SK-N-SH treated with all-trans-retinoic acid at 6 μM for 48 hours (cell line): ENCODE measurements around the gene DNAH3.

Source experiments
- CSDC2 ChIP-seq: fragments of 250-450 bp; sonication (Bioruptor Pico); IDR thresholded peaks from 2 replicates; pipeline ENCODE4 v1.5.0; 2020; ENCODE audit warnings: mild to moderate bottlenecking, moderate library complexity
- GLIS3 ChIP-seq: fragments of 250-450 bp; sonication (Bioruptor Pico); IDR thresholded peaks from 2 replicates; pipeline ENCODE4 v1.5.0; 2020; ENCODE audit warnings: mild to moderate bottlenecking, moderate library complexity
- RARB ChIP-seq: fragments of 250-450 bp; sonication (Bioruptor Pico); IDR thresholded peaks from 2 replicates; pipeline ENCODE4 v1.8.0; 2021; ENCODE audit warnings: mild to moderate bottlenecking, moderate library complexity
- SNAI2 ChIP-seq: fragments of 250-450 bp; sonication (Bioruptor Pico); IDR thresholded peaks from 2 replicates; pipeline ENCODE4 v1.5.0; 2020; ENCODE audit warnings: mild to moderate bottlenecking, moderate library complexity
- TOX ChIP-seq: fragments of 250-450 bp; sonication (Bioruptor Pico); IDR thresholded peaks from 2 replicates; pipeline ENCODE4 v1.8.0; 2021; ENCODE audit warnings: mild to moderate bottlenecking, moderate library complexity, borderline replicate concordance
- ZFP30 ChIP-seq: fragments of 450-650 bp; formaldehyde crosslinking; IDR thresholded peaks from 2 replicates; pipeline ENCODE4 v1.5.0; 2022; ENCODE audit warnings: mild to moderate bottlenecking, moderate library complexity
- ZNF565 ChIP-seq: fragments of 450-650 bp; formaldehyde crosslinking; conservative IDR thresholded peaks from 2 replicates; pipeline ENCODE4 v1.5.0; 2020; ENCODE audit warnings: low read depth, mild to moderate bottlenecking, moderate library complexity
- TF ChIP-seq, protein P1 (sequence below): fragments of 250-450 bp; sonication (Bioruptor Pico); IDR thresholded peaks from 2 replicates; pipeline ENCODE4 v1.8.0; 2020; ENCODE audit warnings: mild to moderate bottlenecking, moderate library complexity, borderline replicate concordance

GRCh38 chr16:21088143-21088542, 62.5 kb downstream of the DNAH3 start:
- TF ChIP-seq RARB (CRISPR knock-in tag) = no peak
- no peak for TF ChIP-seq GLIS3 (CRISPR knock-in tag)
- TF ChIP-seq ZFP30 (CRISPR knock-in tag) = no peak
- no peak for TF ChIP-seq ZNF565 (CRISPR knock-in tag)
- TF ChIP-seq SNAI2 (CRISPR knock-in tag) = no peak
- TF ChIP-seq CSDC2 (CRISPR knock-in tag) = no peak
- no peak for TF ChIP-seq TOX (CRISPR knock-in tag)
- TF ChIP-seq, protein P1, sequence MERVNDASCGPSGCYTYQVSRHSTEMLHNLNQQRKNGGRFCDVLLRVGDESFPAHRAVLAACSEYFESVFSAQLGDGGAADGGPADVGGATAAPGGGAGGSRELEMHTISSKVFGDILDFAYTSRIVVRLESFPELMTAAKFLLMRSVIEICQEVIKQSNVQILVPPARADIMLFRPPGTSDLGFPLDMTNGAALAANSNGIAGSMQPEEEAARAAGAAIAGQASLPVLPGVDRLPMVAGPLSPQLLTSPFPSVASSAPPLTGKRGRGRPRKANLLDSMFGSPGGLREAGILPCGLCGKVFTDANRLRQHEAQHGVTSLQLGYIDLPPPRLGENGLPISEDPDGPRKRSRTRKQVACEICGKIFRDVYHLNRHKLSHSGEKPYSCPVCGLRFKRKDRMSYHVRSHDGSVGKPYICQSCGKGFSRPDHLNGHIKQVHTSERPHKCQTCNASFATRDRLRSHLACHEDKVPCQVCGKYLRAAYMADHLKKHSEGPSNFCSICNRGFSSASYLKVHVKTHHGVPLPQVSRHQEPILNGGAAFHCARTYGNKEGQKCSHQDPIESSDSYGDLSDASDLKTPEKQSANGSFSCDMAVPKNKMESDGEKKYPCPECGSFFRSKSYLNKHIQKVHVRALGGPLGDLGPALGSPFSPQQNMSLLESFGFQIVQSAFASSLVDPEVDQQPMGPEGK = no peak
